PC-9 (cell line): ENCODE measurements around the gene NRP1.

ENCODE experiments used
- EZH2 ChIP-seq: fragments of 200-600 bp; sonication (generic); IDR thresholded peaks from 2 replicates; pipeline ENCODE4 v1.8.0; 2017; ENCODE audit warnings: antibody characterized with exemption, low read depth
- TF ChIP-seq, protein P1 (sequence below): fragments of 200-600 bp; sonication (generic); conservative IDR thresholded peaks from 2 replicates; pipeline ENCODE4 v1.6.1; 2017; ENCODE audit warnings: mixed run types, antibody characterized with exemption, mild to moderate bottlenecking, moderate library complexity

- TF ChIP-seq, protein P1, sequence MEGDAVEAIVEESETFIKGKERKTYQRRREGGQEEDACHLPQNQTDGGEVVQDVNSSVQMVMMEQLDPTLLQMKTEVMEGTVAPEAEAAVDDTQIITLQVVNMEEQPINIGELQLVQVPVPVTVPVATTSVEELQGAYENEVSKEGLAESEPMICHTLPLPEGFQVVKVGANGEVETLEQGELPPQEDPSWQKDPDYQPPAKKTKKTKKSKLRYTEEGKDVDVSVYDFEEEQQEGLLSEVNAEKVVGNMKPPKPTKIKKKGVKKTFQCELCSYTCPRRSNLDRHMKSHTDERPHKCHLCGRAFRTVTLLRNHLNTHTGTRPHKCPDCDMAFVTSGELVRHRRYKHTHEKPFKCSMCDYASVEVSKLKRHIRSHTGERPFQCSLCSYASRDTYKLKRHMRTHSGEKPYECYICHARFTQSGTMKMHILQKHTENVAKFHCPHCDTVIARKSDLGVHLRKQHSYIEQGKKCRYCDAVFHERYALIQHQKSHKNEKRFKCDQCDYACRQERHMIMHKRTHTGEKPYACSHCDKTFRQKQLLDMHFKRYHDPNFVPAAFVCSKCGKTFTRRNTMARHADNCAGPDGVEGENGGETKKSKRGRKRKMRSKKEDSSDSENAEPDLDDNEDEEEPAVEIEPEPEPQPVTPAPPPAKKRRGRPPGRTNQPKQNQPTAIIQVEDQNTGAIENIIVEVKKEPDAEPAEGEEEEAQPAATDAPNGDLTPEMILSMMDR: no peak
- TF ChIP-seq EZH2: no peak
Measured at GRCh38 chr10:33127622-33128021, 206.8 kb downstream of the NRP1 start.
